Measurements from ENCODE around the gene PPP3CA.
A peak's percentile ranks its signal among the peaks of the same experiment; 100 is the strongest.
"Not testable (repeated sequence)": the region's sequence is repeated elsewhere in the genome, so short reads cannot be mapped to it uniquely, and the experiment has no call there.

Gene PPP3CA

DNA sequence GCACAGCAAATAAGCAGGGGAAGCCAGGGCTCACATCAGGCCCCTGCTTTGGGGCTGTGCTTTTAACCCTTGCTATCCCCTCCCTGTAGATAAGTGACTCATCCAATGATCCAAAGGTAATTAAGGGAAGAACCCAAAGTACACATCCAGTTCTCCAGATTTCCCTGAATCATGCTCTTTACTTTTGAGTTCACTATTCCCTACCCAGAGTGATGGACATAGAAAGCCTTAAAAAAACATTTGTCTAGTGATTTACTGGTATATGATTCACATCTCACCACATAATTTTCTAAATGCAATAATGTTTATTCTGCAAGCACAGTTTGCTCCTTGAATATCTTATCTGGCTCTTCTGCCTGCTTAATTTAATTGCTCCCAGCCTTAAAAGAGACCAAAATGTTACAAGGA is 136.2 kb downstream of the PPP3CA start:
- peak; percentile 73 for DNase-seq (ENCODE audit: low read depth)

- no peak for DNase-seq (ENCODE audit: low read depth)
Measured at GRCh38 chr4:101210331-101210730, 137.0 kb downstream of the PPP3CA start.

DNA sequence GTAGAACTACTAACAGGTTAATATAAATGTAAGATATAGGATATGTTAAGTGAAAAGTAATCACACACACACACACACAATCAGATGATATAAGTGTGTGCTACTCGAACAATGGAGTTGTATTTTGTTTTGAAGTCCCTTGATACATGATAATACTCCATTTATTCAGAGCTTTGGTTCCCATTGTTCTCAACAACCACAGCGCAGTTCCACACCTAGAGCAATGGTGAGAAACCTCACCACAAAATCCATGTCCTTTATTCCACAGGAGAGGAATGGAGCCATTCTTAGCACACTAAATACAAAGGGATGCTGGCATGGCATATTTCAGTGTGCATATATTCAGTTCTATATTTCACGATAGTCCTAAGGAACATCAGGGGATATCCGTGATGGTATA is 139.2 kb downstream of the PPP3CA start:
- no peak for DNase-seq (ENCODE audit: low read depth)

GRCh38 chr4:101205916-101206315 is 141.4 kb downstream of the PPP3CA start:
- peak; percentile 50 for DNase-seq (ENCODE audit: low read depth)

DNA sequence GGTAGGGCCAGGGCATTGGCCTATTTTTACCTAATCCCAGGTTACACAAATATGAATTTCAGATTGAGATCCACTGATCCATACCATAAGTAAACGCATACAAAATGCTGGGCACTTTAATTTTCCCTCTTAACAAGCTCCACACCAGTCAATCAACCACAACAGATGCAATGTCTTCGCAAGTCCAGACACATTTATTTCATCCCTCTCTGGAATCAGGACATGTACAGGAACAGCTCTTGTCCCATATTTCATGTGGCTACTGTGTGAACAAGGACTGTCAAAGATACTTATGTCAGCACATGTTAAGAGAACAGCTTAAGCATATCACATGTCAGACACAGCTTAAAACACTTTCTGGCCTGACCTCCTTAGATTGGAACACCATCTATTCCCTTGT is 145.9 kb downstream of the PPP3CA start:
- no peak for DNase-seq (ENCODE audit: low read depth)

- DNase-seq (ENCODE audit: low read depth) = peak; percentile 95
Measured at GRCh38 chr4:101200561-101200960, 146.8 kb downstream of the PPP3CA start.

DNA sequence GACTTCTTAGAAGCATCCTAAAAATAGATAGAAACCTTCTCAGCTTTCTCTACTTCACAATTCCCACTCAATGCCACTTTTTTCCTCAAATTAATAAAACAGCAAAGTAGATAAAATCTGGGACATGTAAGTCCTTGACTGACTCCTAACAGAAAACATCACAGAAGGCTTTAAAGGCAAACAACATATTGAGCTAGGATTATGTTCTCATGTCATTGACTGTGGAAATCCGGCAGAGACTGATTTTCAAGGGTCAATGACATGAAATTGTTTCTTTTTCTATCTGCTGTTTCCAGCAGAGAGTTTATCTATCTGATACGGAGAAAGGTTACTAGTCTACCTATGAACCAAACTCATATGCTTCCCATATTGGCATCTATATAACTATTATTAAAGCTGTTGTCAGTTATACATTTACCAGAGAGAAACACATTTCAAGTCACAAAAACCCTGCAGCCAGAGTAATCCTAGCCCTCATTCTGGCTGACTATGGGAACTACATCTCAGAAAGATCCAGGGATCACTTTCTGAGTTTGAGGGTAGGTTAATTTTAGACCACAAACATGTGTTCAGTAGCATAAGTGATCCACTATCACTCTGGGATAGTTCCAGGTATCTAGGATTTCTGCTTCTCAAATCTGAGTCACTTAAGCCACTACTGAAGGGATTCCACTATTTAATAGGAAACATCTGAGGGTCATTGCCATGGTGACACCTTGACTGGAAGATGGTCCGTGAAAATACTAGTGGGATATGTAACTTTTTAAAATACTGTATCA is 147.6 kb downstream of the PPP3CA start:
- DNase-seq (ENCODE audit: low read depth) = no peak

- no peak for DNase-seq (ENCODE audit: low read depth)
Measured at GRCh38 chr4:101198682-101199339, 148.5 kb downstream of the PPP3CA start.

DNA sequence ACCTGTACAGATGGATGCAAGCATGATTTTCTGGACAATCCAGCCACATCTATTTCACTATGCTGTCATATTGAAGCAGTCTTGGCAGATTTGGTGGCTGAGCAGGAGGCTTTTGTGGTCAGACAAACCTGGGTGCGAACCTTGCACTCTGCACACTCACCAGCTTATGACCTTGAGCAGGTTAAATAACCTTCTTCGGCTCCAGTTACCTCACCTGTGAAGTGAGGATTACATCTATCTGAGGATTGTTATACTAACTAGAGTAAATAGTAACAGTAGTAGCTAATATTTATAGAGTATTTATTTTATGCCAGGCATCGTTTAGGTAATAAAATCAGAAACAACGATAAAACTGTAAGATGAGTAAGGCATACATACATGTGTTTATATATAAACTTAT is 150.0 kb downstream of the PPP3CA start:
- DNase-seq (ENCODE audit: low read depth) = no peak

DNA sequence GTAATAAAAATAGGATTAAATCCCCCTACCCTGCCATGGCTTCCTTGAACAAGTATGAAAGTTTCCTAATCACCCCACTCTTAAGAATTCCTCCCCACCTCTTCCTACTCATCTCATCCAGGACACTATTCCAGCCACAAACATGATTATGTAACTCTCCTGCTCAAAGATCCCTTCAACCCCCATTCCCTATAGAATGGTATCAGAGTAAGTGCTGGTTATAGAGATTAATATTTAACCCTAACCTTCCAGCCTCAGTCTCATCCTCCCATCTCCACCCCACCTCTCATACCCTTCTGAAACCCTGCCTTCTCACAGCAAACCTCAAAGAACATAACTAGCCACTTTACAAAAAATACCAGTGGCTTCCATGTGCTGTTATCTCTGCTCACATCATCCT is 155.1 kb downstream of the PPP3CA start:
- no peak for DNase-seq (ENCODE audit: low read depth)

- DNase-seq (ENCODE audit: low read depth) = peak; percentile 91
Measured at GRCh38 chr4:101191302-101192098, 155.8 kb downstream of the PPP3CA start.

DNA sequence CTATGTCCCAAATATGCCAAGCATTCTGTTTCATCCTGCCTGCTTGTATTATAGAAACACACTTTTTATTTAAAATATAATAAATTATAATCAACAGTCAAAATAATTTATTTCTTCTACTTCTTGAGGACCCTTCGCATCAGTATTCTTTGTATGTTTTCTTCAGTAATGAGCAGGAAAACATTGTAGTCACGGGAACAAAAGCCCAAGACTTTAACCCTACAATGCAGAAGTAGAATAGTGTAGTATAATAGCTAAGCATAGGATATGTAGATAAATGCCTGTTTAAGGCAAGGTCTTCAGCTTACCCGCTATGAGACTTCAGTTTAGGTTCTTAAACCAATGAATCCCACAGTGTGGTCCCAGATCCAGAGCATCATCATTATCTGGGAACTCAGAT is 156.6 kb downstream of the PPP3CA start:
- no peak for DNase-seq (ENCODE audit: low read depth)

DNA sequence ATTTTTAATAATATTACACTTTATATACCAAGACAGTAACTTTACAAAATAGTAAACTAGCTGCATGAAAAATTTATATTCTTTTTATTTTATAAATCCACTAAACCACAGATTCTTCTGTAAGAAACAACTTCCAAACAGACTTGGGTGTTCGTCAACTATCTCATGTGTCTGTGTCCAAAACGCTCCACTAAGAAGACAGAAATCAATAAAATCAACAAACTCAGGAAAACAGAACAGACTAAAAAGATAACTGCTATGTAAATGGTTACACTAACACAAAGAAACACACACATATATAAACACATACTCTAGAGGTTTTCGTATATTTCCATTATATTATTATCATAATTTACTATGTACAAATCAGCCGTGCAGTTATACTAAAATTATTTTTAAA is 158.4 kb downstream of the PPP3CA start:
- no peak for DNase-seq (ENCODE audit: low read depth)

- no peak for DNase-seq (ENCODE audit: low read depth)
Measured at GRCh38 chr4:101187841-101188240, 159.5 kb downstream of the PPP3CA start.

DNA sequence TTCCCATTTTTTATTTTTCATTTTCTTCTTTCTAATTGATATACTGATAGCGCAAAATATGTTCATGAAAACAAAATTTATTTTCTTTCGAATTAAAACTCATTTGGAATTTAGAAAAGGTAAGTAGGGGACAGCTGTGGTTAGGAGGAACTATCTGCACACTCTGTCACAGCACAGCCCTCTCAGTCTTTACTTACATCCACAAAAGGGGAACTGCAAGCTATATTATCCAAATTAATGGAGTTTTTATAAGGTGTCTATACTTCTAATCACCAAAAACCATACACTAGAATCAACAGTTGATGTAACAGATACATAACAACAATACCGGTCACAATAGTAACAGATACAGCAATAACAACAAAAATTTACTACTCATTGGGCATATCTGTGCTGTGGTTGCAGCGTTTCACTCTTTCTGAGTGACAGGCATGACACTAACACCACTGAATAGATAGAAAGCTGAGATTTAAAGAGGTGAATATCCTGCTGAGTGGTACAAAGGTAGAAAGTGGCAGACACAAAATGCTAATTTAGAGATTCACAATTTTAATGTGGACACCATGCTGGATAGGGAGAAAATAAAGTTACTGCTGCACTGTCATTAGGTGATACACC is 160.7 kb downstream of the PPP3CA start:
- no peak for DNase-seq (ENCODE audit: low read depth)

DNA sequence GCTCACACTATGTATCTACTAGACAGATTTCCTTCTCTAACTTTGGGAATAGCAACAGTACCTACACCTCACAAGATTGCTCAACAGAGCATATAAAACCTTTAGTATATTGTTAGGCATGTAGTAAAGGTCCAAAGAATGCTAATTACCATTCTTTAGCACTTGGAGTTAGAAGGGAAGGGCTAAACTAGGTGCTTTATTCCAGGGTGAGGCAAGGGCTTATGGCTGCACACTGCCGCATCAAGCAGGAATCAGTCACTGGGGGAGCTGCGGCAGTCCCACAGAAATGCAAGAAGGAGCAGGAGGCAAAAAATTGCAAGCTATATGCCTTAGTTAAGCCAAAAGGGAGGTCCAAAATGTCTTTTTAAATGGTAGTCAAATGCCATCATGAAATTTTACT is 162.7 kb downstream of the PPP3CA start:
- DNase-seq (ENCODE audit: low read depth) = no peak

DNA sequence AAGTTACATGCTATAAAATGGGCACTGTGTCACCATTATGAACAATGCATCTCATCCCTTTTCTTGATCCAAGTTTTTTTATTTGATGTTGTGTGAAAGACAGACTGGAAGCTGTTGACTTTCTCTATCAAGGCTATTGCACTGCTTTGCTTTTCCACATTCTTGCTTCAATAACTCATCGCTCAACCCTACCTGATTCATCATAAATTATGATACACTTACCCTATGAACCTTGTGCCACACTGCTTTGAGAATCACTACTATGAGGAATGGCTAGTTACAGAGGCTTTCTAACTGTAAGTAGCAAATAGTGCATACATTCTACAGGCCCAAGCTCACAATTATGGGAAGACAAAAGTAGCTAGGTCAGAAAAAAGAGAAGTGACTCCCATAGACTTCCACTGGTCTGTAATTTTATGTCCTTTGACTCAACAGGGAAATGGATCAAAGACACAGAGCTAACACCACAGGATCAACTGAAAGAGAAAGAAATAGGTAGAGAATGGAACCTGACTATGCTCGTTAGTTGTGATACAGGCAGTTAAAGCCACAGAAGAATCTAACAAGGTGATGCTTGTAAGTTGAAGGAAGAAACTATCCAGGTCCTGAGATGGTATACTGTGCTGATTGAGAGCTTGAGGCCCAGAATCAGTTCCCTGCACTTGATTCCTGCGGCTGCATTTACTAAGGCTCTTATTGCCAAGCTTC is 163.5 kb downstream of the PPP3CA start:
- no peak for DNase-seq (ENCODE audit: low read depth)

GRCh38 chr4:101183221-101183620 is 164.1 kb downstream of the PPP3CA start:
- no peak for DNase-seq (ENCODE audit: low read depth)

DNA sequence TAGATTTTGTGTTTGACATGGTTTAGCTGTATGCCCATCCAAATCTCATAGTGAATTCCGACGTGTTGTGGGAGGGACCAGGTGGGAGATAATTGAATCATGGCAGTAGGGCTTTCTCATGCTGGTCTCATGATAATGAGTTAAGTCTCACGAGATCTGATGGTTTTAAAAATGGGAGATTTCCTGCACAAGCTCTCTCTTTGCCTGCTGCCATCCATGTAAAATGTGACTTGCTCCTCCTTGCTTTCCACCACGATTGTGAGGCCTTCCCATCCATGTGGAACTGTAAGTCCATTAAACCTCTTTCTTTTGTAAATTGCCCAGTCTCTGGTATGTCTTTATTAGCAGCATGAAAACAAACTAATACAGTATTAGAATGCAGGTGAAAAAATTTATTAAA is 164.6 kb downstream of the PPP3CA start:
- not testable (repeated sequence) for DNase-seq (ENCODE audit: low read depth)

DNA sequence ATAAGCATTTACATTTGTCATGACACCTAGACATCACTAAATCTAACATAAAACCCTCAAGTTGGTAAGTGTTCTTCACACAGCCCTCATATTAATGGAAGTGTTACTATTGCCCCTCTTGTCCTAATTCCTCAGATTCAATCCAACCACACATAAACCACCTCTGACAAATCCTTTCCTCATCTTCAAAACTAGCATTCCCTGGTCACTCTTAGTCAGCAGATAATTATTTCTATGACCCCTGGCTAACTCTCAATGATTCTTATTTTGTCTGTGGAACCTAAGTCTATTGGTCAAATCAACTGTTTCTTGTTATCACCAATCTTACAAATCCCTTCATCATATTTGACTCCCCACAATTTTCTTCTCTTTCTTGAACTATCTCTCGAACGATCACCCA is 168.6 kb downstream of the PPP3CA start:
- DNase-seq (ENCODE audit: low read depth) = no peak

DNA sequence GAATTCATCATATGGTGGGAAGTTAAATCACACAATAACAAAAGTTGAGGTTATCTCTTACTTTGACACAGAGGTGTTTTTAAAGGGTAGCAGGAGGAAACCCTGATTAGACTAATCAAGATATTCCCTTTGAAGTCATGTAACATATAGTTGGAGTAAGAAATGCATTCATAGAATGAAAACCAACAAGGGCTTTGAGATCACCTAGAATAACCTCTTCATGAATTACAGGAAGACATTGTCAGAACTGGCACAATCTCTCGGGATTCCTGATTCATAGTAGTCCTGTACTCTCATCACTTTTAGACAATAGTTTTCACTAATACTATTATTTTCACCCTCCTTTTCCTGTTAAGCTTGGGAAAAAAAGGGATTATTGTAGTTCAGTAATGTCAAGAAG is 170.2 kb downstream of the PPP3CA start:
- no peak for DNase-seq (ENCODE audit: low read depth)
